H1 (cell line): ENCODE data around the gene B4GAT1.

Source experiments
- CBX5 ChIP-seq: fragments of 300-800, 300-1000 bp; sonication (generic); IDR thresholded peaks from 2 replicates; pipeline ENCODE4 v1.7.1; 2016; ENCODE audit warnings: antibody characterized with exemption, low read length, low read depth
- EZH2 ChIP-seq: fragments of 200-600 bp; sonication (generic); IDR thresholded peaks from 2 replicates; pipeline ENCODE4 v1.7.1; 2012; ENCODE audit warnings: low read depth, mild to moderate bottlenecking, moderate library complexity, low read length, inconsistent platforms; ENCODE audit not compliant: severe bottlenecking
- RFX5 ChIP-seq: IDR thresholded peaks from 2 replicates; pipeline ENCODE4 v1.6.1; 2011; ENCODE audit warnings: low read depth, low read length, improper control_type of control experiment, borderline replicate concordance

DNA sequence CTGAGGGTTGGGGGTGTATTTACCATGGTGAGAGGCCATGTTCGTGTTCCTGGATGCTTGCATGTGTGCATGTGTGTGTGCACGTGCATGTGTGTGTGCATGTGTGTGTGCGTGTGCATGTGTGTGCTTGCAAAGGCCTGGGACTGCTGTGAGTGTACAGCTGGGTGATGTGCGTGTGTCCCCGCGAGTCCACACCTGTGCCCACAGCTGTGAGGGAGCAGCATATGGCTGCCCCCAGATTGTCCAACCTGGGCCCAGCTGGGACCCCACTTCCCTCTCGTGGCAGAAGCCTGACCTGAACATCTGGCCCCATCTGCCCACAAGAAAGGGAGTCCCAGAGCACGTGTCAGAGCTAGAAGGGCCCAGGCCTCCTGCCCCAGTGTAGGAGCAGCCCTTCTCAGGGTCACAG, 22.2 kb downstream of the B4GAT1 start:
- no peak for TF ChIP-seq CBX5
- no peak for TF ChIP-seq RFX5
- no peak for TF ChIP-seq EZH2
